Measurements from ENCODE around the gene COL4A2. TPM values are rescaled to one million over a fixed set of nuclear protein-coding genes. Genes with fewer than 3 reads are reported as not detected.

COL4A2 gene
- total and polyA plus RNA-seq, 2 donors (not counting 1 experiment from before 2014, with no cell fraction given) = 0.17 TPM; not detected in 1

GRCh38 chr13:110400786-110401533, 93.9 kb downstream of the COL4A2 start:
- H2AFZ ChIP-seq (ENCODE audit: insufficient read depth, low read depth, low read length, poor library complexity, severe bottlenecking) = no peak overlapping the region
- no peaks in the 10 kb centered on the region for H3K79me2 ChIP-seq (ENCODE audit: control insufficient read depth, insufficient read depth, low read length)
- Mint-ChIP-seq H3K4me3 (no peak overlapping the region), H3K27ac (no peak overlapping the region), H3K9me3 (ENCODE audit: insufficient read depth) (no peaks in the 10 kb centered on the region), H3K4me1 (no peaks in the 10 kb centered on the region), H3K27me3 (peaks cover 48% of the 10 kb centered on the region)
- WGBS (ENCODE audit: insufficient coverage) = 100% methylated on average over 1 of the region's 3 CpGs
- H3K36me3 ChIP-seq (replicated peaks in 1 of 2; ENCODE audit: control extremely low read depth in 1 of 2, control insufficient read depth in 1 of 2, extremely low read depth in 1 of 2, insufficient read depth in 2 of 2, low read length in 1 of 2) = no peaks in the 10 kb centered on the region
- peaks cover 0 to 6% (median 0%) of the 10 kb centered on the region in 3 donors for H3K9me3 ChIP-seq (ENCODE audit: control extremely low read depth in 1 of 3, control insufficient read depth in 2 of 3, insufficient read depth in 1 of 3, low read length in 2 of 3)
- ATAC-seq (ENCODE audit: low read depth) = no peak
- no peak for DNase-seq
- no peak overlapping the region for H3K4me3 ChIP-seq (ENCODE audit: control extremely low read depth in 1 of 5, extremely low read depth in 1 of 5, insufficient read depth in 1 of 5, low read depth in 2 of 5, low read length in 4 of 5)
- CTCF ChIA-PET = no interaction called here
- no peak overlapping the region for H3K4me2 ChIP-seq (replicated peaks; ENCODE audit: low read depth, low read length, poor library complexity, severe bottlenecking)
- no peak for TF ChIP-seq EZH2 (IDR thresholded peaks at IDR 0.05; ENCODE audit: borderline replicate concordance, insufficient read depth, low read depth, low read length, poor library complexity, severe bottlenecking)
- no peak for TF ChIP-seq CTCF (IDR thresholded peaks at IDR 0.05)
- intact Hi-C loops (cut with micrococcal nuclease) = no loop called here
- H3K9ac ChIP-seq (ENCODE audit: low read length) = no peak overlapping the region
- H3K4me1 ChIP-seq (ENCODE audit: control insufficient read depth in 2 of 2, insufficient read depth in 2 of 2, low read length in 2 of 2) = no peaks in the 10 kb centered on the region
- no peak overlapping the region for H3K27ac ChIP-seq (ENCODE audit: low read length in 2 of 2)
- H3K27me3 ChIP-seq (replicated peaks in 1 of 4; ENCODE audit: control extremely low read depth in 1 of 4, control insufficient read depth in 3 of 4, insufficient read depth in 4 of 4, low read length in 3 of 4) = peaks cover 0 to 8% (median 4%) of the 10 kb centered on the region in 4 experiments
- H4K20me1 ChIP-seq (ENCODE audit: control insufficient read depth, insufficient read depth, low read length, poor library complexity, severe bottlenecking) = no peaks in the 10 kb centered on the region
- POLR2A ChIA-PET = no interaction called here

GRCh38 chr13:110402299-110403069, 95.4 kb downstream of the COL4A2 start:
- peaks cover 50% of the 10 kb centered on the region for H3K27me3 Mint-ChIP-seq
- Histone ChIP-seq H3K4me1 (ENCODE audit: control insufficient read depth in 2 of 2, insufficient read depth in 2 of 2, low read length in 2 of 2) (no peaks in the 10 kb centered on the region), H3K27me3 (replicated peaks in 1 of 4; ENCODE audit: control extremely low read depth in 1 of 4, control insufficient read depth in 3 of 4, insufficient read depth in 4 of 4, low read length in 3 of 4) (peaks cover 0 to 8% (median 2%) of the 10 kb centered on the region in 4 experiments), H3K79me2 (ENCODE audit: control insufficient read depth, insufficient read depth, low read length) (no peaks in the 10 kb centered on the region), H2AFZ (ENCODE audit: insufficient read depth, low read depth, low read length, poor library complexity, severe bottlenecking) (no peak overlapping the region), H3K4me2 (replicated peaks; ENCODE audit: low read depth, low read length, poor library complexity, severe bottlenecking) (no peak overlapping the region), H3K36me3 (replicated peaks in 1 of 2; ENCODE audit: control extremely low read depth in 1 of 2, control insufficient read depth in 1 of 2, extremely low read depth in 1 of 2, insufficient read depth in 2 of 2, low read length in 1 of 2) (no peaks in the 10 kb centered on the region), H4K20me1 (ENCODE audit: control insufficient read depth, insufficient read depth, low read length, poor library complexity, severe bottlenecking) (no peaks in the 10 kb centered on the region), H3K4me3 (ENCODE audit: control extremely low read depth in 1 of 5, extremely low read depth in 1 of 5, insufficient read depth in 1 of 5, low read depth in 2 of 5, low read length in 4 of 5) (no peak overlapping the region), H3K9me3 (ENCODE audit: control extremely low read depth in 1 of 3, control insufficient read depth in 2 of 3, insufficient read depth in 1 of 3, low read length in 2 of 3) (peaks cover 0 to 6% (median 0%) of the 10 kb centered on the region in 3 donors), H3K27ac (ENCODE audit: low read length in 2 of 2) (no peak overlapping the region), H3K9ac (ENCODE audit: low read length) (no peak overlapping the region)
- H3K9me3 Mint-ChIP-seq (ENCODE audit: insufficient read depth) = no peaks in the 10 kb centered on the region
- H3K4me3 Mint-ChIP-seq = no peak overlapping the region
- WGBS (ENCODE audit: insufficient coverage) = 87% methylated on average over 7 of the region's 9 CpGs
- ATAC-seq (ENCODE audit: low read depth) (no peak), DNase-seq (no peak)
- CTCF ChIA-PET = no interaction called here
- TF ChIP-seq CTCF (IDR thresholded peaks at IDR 0.05) (no peak), EZH2 (IDR thresholded peaks at IDR 0.05; ENCODE audit: borderline replicate concordance, insufficient read depth, low read depth, low read length, poor library complexity, severe bottlenecking) (no peak)
- intact Hi-C loops (cut with micrococcal nuclease) = no loop called here
- no peaks in the 10 kb centered on the region for H3K4me1 Mint-ChIP-seq
- no peak overlapping the region for H3K27ac Mint-ChIP-seq
- POLR2A ChIA-PET = no interaction called here

Measured in B cell (primary cell).